H7 (cell line): Measurements from ENCODE around the gene DGKI. TPM values are rescaled to one million over a fixed set of nuclear protein-coding genes. Genes with fewer than 3 reads are reported as not detected.

Experiments used
- DNase-seq: peaks from one replicate; pipeline ENCODE4 v3.0.0; 2012
- H3K27me3 ChIP-seq: 2 replicates; pipeline ENCODE4 v1.6.0; 2011; ENCODE audit warnings: mild to moderate bottlenecking, low read length; ENCODE audit not compliant: control insufficient read depth, insufficient read depth
- H3K36me3 ChIP-seq: replicated peaks from 2 replicates; pipeline ENCODE4 v1.5.1; 2011; ENCODE audit warnings: low read length; ENCODE audit not compliant: control insufficient read depth, insufficient read depth
- H3K4me3 ChIP-seq: 2 replicates; pipeline ENCODE4 v1.5.1; 2011; ENCODE audit warnings: low read depth, mild to moderate bottlenecking, control low read depth, low read length, moderate library complexity; ENCODE audit not compliant: insufficient read depth
- total RNA-seq: library from RNA; depleted of rRNA; stranded (reverse); fragments of >200 nt; shearing (Covaris generic); gene quantifications from 2 replicates; pipeline ENCODE4 v1.2.3, GENCODE V29; 2014

Gene DGKI
- total RNA-seq, 1 experiment from 2014 or later, result 0.14 TPM

- Histone ChIP-seq H3K27me3 (no peaks in the 10 kb centered on the region), H3K4me3 (no peak overlapping the region), H3K36me3 (no peaks in the 10 kb centered on the region)
- no peak for DNase-seq
Observed at GRCh38 chr7:137801491-137801890, 45.3 kb downstream of the DGKI start.

DNA sequence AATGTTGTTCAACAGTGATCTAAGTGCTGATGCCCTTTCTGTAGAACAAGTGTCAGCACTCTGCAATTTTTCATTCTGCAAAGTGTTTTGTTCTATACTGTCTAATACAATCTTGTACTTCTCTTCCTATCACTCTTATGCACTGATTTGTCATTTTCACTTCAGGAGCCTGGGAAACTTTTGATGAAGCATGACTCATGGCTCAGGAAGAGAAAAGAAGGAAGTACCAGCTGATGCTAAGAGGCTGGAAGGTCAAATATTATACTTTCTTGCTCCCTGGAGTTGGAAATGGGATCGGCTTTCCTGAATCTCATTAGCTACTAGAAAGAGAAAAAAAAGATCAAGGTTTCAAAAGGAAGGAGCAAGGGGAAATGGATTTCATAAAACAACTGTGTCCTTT, 45.8 kb downstream of the DGKI start:
- Histone ChIP-seq H3K27me3 (no peaks in the 10 kb centered on the region), H3K4me3 (no peak overlapping the region), H3K36me3 (no peaks in the 10 kb centered on the region)
- DNase-seq, result no peak

GRCh38 chr7:137798073-137798763, 48.6 kb downstream of the DGKI start:
- DNase-seq, result no peak
- no peaks in the 10 kb centered on the region for H3K36me3 ChIP-seq
- H3K27me3 ChIP-seq, result no peaks in the 10 kb centered on the region
- no peak overlapping the region for H3K4me3 ChIP-seq

DNA sequence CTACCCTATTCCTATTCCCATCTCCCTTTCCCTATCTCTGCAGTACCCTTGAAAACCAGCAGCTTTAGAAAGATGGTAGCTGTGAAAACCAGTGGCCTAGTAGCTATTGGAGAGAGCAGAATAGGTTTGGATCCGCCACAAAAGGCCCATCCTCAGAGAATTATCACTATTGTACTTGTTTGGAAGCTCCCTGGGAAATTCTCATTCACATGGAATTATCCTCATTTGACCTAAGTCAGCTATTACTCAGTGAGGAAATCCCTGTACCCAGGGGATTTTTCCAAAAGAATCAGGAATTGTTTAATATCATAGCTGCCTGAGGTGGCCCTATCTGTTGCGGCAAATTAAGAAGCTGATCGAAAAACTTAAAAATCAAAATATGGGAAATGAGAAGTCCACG, 51.6 kb downstream of the DGKI start:
- Histone ChIP-seq H3K27me3 (no peaks in the 10 kb centered on the region), H3K4me3 (no peak overlapping the region), H3K36me3 (no peaks in the 10 kb centered on the region)
- DNase-seq, result no peak

GRCh38 chr7:137791930-137792329, 54.8 kb downstream of the DGKI start:
- Histone ChIP-seq H3K27me3 (no peaks in the 10 kb centered on the region), H3K36me3 (no peaks in the 10 kb centered on the region), H3K4me3 (no peak overlapping the region)
- DNase-seq, result no peak

DNA sequence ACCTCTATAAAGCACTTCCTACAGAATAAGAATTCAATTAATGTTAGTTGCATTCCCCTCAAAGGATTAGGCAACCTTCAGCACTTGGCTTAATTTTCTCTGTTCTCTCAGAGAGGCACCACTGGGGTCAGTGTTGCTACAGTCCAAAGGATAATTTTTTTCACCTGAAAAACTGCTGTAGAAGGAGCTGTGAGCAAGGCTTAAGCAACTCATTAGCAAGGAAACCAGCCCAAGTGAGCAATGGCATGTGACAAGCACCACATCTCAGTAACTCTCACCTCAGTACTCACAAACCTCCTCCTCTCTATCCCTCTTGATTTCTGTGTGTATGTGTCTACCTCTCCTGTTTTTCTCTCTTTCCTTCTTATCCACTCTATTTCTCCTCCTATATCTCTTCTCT, 55.9 kb downstream of the DGKI start:
- Histone ChIP-seq H3K36me3 (no peaks in the 10 kb centered on the region), H3K27me3 (no peaks in the 10 kb centered on the region), H3K4me3 (no peak overlapping the region)
- no peak for DNase-seq

DNA sequence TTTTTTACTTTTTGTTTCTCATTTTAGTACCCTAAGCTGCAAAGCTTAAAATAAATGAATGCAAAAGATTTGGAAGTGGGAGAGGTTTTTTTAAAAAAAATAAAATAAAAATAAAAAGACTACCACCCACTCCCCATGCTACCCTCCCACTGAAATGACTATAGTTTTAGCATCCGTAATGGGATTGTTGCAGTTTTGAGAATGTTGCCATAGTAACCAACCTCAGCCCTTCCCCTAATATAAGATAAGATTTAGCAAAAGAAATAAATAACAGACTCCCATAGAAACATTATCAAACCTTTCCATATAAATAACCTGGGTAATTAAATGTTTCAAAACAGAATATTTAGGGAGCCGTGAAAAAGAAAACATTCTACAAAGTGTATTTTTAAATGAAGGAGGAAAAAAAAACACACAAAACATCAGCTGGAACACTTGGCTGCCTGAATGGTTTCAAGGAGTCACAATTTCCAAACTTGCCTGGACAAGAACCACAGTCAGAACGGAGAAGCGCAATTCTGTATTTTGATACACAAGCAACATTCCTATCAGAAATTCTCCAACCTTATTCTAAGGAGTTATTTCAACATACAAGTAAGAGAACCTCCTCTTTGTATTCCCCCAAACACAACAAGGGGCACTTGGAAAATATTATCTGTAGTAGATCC, 57.4 kb downstream of the DGKI start:
- H3K36me3 ChIP-seq, result no peaks in the 10 kb centered on the region
- H3K4me3 ChIP-seq, result no peak overlapping the region
- no peak for DNase-seq
- H3K27me3 ChIP-seq, result no peaks in the 10 kb centered on the region

DNA sequence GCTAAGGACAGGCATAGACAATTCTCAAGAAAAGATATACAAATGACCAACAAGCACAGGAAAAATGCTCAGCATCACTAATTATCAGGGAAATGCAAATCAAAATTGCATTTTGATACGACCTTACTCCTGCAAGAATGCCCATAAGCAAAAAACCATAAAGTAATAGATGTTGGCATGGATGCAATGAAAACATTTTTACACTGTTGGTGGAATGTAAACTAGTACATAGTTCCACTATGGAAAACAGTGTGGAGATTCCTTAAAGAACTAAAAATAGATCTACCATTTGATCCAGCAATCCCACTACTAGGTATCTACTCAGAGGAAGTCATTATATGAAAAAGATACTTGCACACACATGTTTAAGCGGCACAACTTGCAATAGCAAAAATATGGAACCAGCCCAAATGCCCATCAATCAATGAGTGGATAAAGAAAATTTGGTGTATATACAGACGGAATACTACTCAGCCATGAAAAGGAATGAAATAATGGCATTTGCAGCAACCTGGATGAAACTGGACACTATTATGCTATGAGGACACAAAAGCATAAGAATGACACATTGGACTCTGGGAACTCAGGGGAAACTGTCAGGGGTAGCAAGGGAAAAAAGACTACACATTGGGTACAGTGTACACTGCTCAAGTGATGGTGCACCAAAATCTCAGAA, 59.3 kb downstream of the DGKI start:
- Histone ChIP-seq H3K36me3 (no peaks in the 10 kb centered on the region), H3K27me3 (no peaks in the 10 kb centered on the region), H3K4me3 (no peak overlapping the region)
- DNase-seq, result no peak

DNA sequence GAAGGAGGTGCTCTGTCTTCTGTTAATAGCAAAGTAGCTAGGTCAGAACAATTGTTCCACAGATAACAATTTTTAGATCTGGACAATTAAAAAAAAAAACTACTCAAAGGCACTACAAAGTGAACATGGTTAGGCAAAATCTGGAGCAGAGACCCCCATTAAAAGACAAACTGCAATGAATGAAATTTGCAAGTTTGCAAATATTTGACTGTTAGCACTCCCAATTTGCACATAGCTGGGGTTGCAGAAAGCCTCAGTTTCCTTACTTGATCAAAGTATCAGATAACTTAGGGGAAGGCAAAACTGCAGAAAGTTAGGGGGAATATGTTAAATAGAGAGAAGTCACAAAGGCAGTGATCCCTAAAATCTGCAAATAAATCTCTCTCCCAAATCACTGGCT, 68.3 kb downstream of the DGKI start:
- no peak for DNase-seq
- Histone ChIP-seq H3K4me3 (no peak overlapping the region), H3K36me3 (no peaks in the 10 kb centered on the region), H3K27me3 (no peaks in the 10 kb centered on the region)

DNA sequence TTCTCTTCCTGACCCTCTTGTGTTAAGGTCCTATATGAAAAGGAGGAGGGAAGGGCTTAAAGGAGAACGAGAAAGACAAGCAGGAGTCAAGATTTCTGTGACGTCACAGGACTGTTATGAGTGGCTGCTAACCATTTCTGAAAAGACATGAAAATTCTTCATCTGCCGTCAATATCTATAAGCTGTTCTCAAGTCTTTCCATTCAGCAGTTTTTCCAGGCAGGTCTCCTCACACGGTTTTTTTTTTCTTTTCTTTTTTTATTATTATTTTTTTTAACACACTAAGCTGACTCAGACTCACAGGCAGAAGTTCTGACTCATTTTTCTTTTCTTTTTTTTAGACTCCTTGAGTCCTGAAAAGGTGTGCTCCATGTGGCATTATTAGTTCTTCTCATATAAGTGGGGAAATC, 72.0 kb downstream of the DGKI start:
- H3K36me3 ChIP-seq, result no peaks in the 10 kb centered on the region
- DNase-seq, result no peak
- H3K27me3 ChIP-seq, result no peaks in the 10 kb centered on the region
- no peak overlapping the region for H3K4me3 ChIP-seq

GRCh38 chr7:137772748-137773147, 74.0 kb downstream of the DGKI start:
- Histone ChIP-seq H3K4me3 (no peak overlapping the region), H3K27me3 (no peaks in the 10 kb centered on the region), H3K36me3 (no peaks in the 10 kb centered on the region)
- no peak for DNase-seq

DNA sequence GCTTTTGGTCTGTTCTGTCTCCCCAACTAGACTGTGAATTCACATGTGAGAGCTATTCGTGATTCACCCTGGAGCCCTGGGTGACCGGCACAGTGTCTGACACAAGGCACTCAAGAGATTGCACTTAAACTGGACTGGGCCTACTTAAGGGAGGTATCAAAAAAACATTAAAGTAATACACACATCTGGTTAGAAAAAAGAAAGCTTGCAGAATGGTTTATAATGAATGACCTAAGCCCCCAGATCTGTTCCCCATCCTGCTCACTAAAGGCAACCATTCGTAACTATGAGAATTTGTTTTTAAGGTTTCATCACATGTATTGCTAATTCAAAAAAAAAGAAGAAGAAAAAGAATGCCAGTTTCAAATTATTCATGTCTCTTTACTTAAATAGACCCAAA, 74.5 kb downstream of the DGKI start:
- no peak for DNase-seq
- no peaks in the 10 kb centered on the region for H3K27me3 ChIP-seq
- H3K36me3 ChIP-seq, result no peaks in the 10 kb centered on the region
- no peak overlapping the region for H3K4me3 ChIP-seq

DNA sequence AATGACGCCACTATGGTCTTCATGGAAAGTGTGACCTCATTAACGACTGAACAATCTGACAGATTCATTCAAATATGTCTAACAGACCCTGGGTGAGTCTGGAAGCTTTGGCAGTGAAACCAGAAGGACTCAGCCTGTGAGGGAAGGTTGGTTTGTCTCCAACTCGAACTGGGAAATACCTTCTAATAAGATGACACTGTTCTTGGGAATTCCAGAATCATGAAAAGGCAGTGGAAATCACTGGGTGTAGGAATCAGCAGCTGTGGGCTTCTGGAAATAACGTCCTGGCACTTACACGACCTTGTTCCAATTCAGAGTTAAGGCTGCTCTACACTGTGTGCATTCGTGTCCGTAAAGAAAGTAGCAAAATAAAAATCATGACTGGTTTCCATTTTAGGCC, 75.1 kb downstream of the DGKI start:
- no peak overlapping the region for H3K4me3 ChIP-seq
- no peaks in the 10 kb centered on the region for H3K27me3 ChIP-seq
- H3K36me3 ChIP-seq, result no peaks in the 10 kb centered on the region
- no peak for DNase-seq

DNA sequence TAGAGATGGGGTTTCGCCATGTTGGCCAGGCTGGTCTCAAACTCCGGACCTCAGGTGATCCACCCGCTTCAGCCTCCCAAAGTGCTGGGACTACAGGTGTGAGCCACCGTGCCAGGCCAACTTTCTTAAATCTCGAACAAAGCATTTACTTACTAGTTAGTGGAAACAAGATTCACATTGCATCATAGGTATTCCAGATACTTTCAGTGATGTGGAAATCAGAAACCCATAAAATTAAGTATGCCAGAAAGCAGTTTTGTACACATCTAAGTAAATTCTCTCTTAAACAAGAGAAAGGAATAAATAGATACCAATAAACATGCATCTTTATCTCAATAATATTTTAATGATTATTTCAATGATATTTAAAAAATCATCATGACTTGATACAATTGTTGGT, 75.5 kb downstream of the DGKI start:
- Histone ChIP-seq H3K36me3 (no peaks in the 10 kb centered on the region), H3K27me3 (no peaks in the 10 kb centered on the region), H3K4me3 (no peak overlapping the region)
- no peak for DNase-seq

DNA sequence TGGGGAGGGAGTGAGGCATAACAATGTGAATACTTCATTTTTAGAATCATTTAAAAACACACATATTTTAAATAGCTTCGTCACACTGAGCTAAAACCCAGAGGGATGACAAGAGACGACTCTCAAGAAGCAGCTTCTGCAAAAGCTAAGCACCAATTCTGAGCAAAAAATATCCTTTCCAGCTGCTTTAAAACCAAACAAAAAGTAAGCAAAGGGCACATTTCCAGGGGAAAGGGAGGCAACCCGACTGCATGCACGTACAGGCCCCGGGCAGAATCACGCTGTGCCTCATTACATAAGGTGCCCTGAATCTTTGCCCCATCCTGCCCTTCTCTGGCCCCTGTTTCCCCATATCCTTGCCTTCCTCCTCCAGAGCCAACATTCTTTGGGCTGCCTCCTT, 78.4 kb downstream of the DGKI start:
- DNase-seq, result no peak
- H3K36me3 ChIP-seq, result no peaks in the 10 kb centered on the region
- no peaks in the 10 kb centered on the region for H3K27me3 ChIP-seq
- no peak overlapping the region for H3K4me3 ChIP-seq
